Right atrium auricular region (tissue), 2 donors: ENCODE measurements around the gene YES1. TPM values are rescaled to one million over a fixed set of nuclear protein-coding genes. Genes with fewer than 3 reads are reported as not detected.

ENCODE experiments used
- DNase-seq: peaks from one replicate; pipeline ENCODE4 v3.0.0-alpha.2; 2019; ENCODE audit warnings: low spot score
- H3K27ac ChIP-seq, 2 donors: fragments of 200-600 bp; sonication (generic); 1 replicate in 1 of 2; 2 replicates in 1 of 2; pipeline ENCODE4 v1.5.1; 2016 to 2019
- H3K27me3 ChIP-seq, 2 donors: fragments of 200-600 bp; sonication (generic); one replicate each; pipeline versions ENCODE4 v1.5.1 to v1.6.0; 2017 to 2019
- H3K36me3 ChIP-seq: fragments of 200-600 bp; sonication (generic); one replicate; pipeline ENCODE4 v1.5.1; 2016
- H3K4me1 ChIP-seq, 2 donors: fragments of 200-600 bp; sonication (generic); one replicate each; pipeline versions ENCODE4 v1.5.1 to v1.6.0; 2017 to 2019
- H3K4me3 ChIP-seq, 2 donors: fragments of 200-600 bp; sonication (generic); 1 replicate in 1 of 2; 2 replicates in 1 of 2; pipeline ENCODE4 v1.5.1; 2017 to 2019; ENCODE audit warnings: mild to moderate bottlenecking in 1 of 2, moderate library complexity in 1 of 2
- H3K9me3 ChIP-seq, 2 donors: fragments of 200-600 bp; sonication (generic); one replicate each; pipeline ENCODE4 v1.5.1; 2019
- total RNA-seq, 2 donors: library from RNA; depleted of rRNA; stranded (reverse); fragments of >200 nt; gene quantifications; one replicate each; pipeline ENCODE4 v1.1.0, GENCODE V29; 2016
- TF ChIP-seq, protein P1 (sequence below), 2 donors: fragments of 200-600 bp; sonication (generic); IDR thresholded peaks; one replicate each; pipeline ENCODE4 v1.5.1; 2019; ENCODE audit warnings: antibody characterized with exemption in 2 of 2

Gene YES1
- 10 to 100 TPM; 20.3 to 37.3 TPM for total RNA-seq

DNA sequence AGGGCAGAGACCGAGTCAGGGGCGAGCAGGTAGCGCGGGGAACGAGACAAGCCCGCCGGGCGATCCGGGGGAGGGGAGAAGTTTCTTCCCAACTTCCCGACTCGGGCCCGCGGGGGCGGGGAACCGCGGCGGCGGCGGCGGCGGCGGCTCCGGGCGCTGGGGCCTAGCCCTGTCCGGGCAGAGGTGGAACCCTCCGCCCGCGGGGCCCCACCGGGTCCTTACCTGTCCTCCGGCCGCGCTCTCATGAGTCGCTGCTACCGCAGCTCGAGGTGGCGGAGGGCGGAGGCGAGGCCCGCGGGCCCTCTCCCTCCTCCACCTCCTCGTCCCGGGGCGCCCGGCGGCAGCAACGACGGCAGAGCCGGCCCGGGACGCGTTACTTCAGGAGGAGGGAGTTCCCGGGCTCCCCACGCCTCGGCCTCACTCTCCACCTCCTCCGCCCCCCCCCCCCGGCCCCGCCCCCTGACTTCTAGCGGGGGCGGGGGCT lies at the start of gene YES1:
Gene YES1 (minus strand): TSS at position 351 of the 484 bp plus-strand sequence. CDS start 55,415 bp downstream, outside the sequence.
- DNase-seq = no peak
- TF ChIP-seq, protein P1, sequence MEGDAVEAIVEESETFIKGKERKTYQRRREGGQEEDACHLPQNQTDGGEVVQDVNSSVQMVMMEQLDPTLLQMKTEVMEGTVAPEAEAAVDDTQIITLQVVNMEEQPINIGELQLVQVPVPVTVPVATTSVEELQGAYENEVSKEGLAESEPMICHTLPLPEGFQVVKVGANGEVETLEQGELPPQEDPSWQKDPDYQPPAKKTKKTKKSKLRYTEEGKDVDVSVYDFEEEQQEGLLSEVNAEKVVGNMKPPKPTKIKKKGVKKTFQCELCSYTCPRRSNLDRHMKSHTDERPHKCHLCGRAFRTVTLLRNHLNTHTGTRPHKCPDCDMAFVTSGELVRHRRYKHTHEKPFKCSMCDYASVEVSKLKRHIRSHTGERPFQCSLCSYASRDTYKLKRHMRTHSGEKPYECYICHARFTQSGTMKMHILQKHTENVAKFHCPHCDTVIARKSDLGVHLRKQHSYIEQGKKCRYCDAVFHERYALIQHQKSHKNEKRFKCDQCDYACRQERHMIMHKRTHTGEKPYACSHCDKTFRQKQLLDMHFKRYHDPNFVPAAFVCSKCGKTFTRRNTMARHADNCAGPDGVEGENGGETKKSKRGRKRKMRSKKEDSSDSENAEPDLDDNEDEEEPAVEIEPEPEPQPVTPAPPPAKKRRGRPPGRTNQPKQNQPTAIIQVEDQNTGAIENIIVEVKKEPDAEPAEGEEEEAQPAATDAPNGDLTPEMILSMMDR (IDR thresholded peaks at IDR 0.05) = no peak
- Histone ChIP-seq H3K27me3 (no peaks in the 10 kb centered on the region), H3K4me3 (peak within 1 kb of the TSS; percentile 80 to 81), H3K9me3 (no peaks in the 10 kb centered on the region), H3K36me3 (no peaks in the 10 kb centered on the region), H3K27ac (peak within 1 kb of the TSS; percentile 95 to 98), H3K4me1 (peaks cover 0 to 36% of the 10 kb centered on the region in 2 donors)

DNA sequence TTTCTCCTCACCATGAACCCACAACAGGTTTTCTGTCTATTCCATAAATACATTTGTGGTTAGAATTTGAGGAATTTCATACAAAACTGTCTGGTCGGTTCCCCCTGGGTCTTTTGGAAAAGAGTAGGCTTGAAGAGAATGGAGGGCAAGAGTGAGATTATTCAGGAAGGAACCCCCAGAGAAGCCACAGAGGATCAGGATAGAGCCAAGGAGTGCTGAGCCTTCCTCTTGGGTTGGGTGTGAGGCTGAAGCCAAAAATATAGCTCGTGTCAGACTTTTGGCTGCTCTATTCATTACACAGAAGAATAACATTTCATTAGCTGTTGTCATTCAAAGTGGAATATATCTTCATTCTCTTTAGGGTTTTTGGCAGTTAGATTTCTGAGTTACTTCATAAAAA lies 45.9 kb upstream of the YES1 start:
- no peaks in the 10 kb centered on the region for H3K27me3 ChIP-seq
- no peak for DNase-seq
- no peaks in the 10 kb centered on the region for H3K9me3 ChIP-seq
- H3K4me3 ChIP-seq = no peak overlapping the region
- no peaks in the 10 kb centered on the region for H3K4me1 ChIP-seq
- no peak overlapping the region for H3K27ac ChIP-seq
- no peaks in the 10 kb centered on the region for H3K36me3 ChIP-seq
- TF ChIP-seq, protein P1 (IDR thresholded peaks at IDR 0.05) = no peak

DNA sequence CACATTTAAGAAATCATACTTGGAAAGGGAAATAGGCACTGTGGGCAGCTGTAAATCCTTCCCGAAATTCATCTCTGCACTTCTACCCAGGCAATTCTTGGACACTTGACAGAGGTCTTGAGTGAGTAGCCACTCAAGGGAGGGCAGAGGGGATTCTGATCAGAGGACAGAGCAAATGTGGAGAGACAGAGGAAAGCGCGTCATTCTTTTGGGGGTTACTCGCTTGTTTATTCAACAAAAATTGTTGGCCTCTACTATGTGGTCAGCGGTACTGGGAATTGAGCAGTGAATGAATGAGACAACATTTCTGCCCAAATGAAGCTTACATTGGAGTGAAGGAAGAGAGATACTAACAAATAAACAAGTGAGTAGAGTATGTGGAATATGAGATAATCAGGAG lies 41.4 kb upstream of the YES1 start:
- TF ChIP-seq, protein P1 (IDR thresholded peaks at IDR 0.05) = no peak
- Histone ChIP-seq H3K4me3 (no peak overlapping the region), H3K4me1 (no peaks in the 10 kb centered on the region)

DNA sequence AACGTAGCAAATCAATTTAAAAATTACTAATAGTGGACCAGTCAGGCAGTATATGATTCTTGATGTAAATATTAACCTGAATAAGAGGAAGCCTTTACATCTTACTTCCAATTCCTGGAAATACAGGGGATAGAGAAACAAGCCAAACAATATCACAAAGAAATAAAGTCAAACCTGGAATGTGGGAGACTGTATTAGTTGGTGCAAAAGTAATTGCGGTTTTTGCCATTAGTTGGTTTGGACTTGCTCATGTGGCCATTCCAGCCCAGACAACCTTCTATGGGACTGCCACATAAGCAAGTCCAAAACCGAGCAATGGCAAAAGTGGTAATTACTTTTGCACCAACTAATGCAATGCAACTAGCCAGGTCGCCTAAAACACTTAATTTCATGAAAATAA lies 38.9 kb upstream of the YES1 start:
- TF ChIP-seq, protein P1 (IDR thresholded peaks at IDR 0.05) = no peak
- Histone ChIP-seq H3K27me3 (no peaks in the 10 kb centered on the region), H3K36me3 (no peaks in the 10 kb centered on the region), H3K27ac (no peak overlapping the region), H3K4me3 (no peak overlapping the region), H3K9me3 (no peaks in the 10 kb centered on the region), H3K4me1 (no peaks in the 10 kb centered on the region)
- DNase-seq = no peak

More for the DNA sequence above, 41.4 kb upstream of the YES1 start:
- no peaks in the 10 kb centered on the region for H3K27me3 ChIP-seq
- no peaks in the 10 kb centered on the region for H3K9me3 ChIP-seq
- no peak for DNase-seq
- H3K36me3 ChIP-seq = no peaks in the 10 kb centered on the region
- H3K27ac ChIP-seq = no peak overlapping the region

DNA sequence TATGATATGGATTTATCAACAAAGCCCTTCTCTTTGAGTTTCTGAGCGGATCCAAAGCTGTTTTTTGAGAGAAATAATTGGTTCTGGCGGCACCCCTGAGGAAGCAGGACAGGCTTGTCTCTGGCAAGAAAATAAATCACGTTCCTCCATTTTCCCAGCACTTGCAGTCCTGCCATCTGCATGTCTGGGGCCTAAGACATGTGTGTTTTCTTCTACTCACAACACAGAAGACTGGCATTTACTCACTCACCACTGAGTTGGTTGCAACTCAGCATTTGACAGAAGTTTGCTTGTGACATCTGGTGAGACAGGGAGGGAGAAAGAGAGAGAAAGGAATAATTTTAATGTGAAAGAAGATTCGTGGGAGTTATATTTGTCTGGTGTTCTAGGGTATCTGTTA lies 37.0 kb upstream of the YES1 start:
- TF ChIP-seq, protein P1 (IDR thresholded peaks at IDR 0.05) = no peak
- H3K27me3 ChIP-seq = no peaks in the 10 kb centered on the region
- H3K27ac ChIP-seq = no peak overlapping the region
- H3K4me1 ChIP-seq = no peaks in the 10 kb centered on the region
- no peaks in the 10 kb centered on the region for H3K9me3 ChIP-seq
- no peak for DNase-seq
- H3K36me3 ChIP-seq = no peaks in the 10 kb centered on the region
- H3K4me3 ChIP-seq = no peak overlapping the region
